HG03159 (cell line): ENCODE data around the gene COA7.

ENCODE experiments used
- ATAC-seq: cut with Tn5 transposase; IDR thresholded peaks from one replicate; pipeline ENCODE4 v1.9.1; 2021; ENCODE audit warnings: mild to moderate bottlenecking, moderate library complexity; ENCODE audit not compliant: unreplicated experiment

Gene COA7

GRCh38 chr1:52673513-52673912 is 24.6 kb downstream of the COA7 start:
- ATAC-seq = no peak

- no peak for ATAC-seq
Observed at GRCh38 chr1:52672946-52673345, 25.2 kb downstream of the COA7 start.

- ATAC-seq = no peak
Observed at GRCh38 chr1:52670604-52671003, 27.5 kb downstream of the COA7 start.

DNA sequence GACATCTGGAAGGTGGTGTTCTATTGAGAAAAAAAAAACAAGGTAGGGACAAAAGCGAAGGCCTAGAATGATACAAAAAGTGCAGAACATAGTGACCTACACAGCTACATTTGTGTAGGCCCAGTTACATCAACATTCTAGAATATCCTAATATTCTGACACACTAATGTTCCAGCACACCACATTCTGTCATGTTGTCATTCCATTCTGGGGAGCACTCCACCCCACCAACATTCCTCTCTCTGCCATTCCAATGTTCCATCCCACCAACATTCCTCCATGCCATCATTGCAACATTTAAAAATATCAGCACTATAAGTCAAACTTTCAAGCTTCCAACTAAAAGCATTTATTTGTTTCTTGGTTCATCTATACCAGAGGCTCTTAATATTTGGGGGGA is 28.5 kb downstream of the COA7 start:
- no peak for ATAC-seq

DNA sequence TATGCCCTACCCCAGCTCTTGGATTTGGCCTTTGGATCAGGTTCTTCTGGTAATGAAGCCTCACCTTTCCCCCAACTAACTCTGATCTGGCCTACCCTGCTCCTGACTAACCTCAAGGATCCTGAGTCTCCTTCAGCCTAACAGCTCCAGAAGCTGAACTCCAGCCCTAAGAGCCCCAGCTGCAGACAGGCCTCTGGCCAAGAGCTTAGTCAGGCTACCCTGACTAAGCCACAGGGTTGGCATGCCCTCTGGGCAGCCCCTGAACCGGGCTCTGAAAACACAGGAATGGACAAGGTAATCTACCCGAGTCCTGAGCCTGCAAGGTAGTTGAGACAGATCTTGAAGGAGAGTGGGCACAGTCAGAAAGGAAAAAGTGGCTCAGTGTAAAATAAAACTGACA is 29.4 kb downstream of the COA7 start:
- no peak for ATAC-seq

GRCh38 chr1:52667984-52668383 is 30.2 kb downstream of the COA7 start:
- no peak for ATAC-seq

DNA sequence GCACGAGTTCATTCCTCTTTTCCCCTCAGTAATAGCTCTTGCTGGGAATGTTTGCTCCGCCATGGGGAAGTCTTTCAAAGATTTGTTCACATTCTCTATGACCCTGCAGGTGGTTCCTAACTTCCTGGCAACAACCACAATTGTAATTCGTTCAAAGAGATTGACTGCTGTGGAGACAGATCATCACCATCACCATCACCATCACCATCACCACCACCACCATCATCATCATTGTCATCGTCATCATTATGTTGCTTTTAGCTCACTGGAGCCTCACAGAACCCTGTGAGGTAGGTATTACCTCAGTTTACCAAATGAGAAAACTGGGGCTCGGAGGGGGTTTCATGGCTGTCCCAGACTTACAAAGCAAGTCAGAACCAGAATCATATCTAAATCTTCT is 30.9 kb downstream of the COA7 start:
- ATAC-seq = no peak

DNA sequence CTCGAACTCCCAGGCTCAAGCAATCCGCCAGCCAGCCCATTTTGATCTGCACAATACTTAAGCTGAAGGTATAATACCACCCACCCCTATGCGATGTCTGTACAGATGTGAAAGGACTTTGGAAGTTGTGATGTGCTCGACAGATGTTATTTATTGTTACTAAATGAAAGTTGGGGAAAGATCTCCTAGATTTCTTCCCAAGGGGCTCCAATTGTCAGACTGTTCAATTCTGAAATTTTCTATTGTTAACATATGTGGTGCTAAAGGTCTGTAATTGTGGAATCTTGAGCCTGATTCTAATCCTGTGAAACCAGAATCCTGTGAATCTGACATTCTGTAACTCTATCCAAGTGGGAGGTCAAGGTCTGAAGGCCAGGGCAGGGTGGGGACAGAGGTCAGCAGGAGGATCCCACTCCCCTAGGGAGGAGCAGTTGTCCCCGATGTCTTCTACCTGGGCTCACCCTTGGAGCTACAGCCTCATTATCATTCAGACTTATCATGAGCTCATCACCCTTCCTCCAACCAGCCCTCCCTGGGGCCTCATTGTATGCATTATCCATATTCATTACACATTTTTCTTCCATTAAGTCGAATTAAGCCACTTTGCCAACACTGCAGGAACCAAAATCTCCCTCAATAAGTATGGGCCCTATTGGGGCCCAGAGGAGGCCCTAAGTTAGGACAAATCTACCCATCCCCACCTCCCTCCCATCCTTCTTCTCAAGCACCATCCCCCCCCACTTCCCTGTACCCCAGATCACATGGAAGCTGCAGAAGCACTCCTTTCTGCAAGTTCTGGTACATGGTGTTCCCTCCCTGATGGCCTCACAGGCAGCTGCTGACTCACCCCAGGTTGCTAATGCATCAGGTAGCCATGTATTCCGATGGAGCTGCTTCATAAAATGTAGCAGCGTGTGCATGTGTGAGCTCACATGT is 32.9 kb downstream of the COA7 start:
- ATAC-seq = no peak

GRCh38 chr1:52663716-52664115 is 34.4 kb downstream of the COA7 start:
- no peak for ATAC-seq

- ATAC-seq = no peak
Observed at GRCh38 chr1:52662645-52663313, 35.4 kb downstream of the COA7 start.

GRCh38 chr1:52660807-52661206 is 37.3 kb downstream of the COA7 start:
- ATAC-seq = no peak

GRCh38 chr1:52659851-52660596 is 38.1 kb downstream of the COA7 start:
- no peak for ATAC-seq

DNA sequence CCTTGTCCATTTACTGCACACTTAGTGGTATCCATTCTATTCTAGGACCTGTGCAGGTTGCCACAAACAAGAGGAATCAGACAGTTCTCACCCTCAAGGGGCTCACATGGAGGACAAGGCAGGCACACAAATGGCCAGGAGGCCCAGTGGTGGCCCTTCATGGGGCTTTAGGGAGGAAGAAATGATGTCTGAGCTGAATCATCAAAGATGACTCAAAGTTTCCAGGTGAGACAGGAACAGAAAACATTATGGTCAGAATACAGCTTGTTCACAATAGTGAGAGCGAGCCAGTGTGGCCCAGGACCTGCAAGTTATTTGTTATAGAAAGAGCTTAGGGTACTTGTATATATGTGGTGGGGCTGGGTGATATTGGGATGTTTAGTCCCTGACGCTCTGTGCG is 38.8 kb downstream of the COA7 start:
- no peak for ATAC-seq

DNA sequence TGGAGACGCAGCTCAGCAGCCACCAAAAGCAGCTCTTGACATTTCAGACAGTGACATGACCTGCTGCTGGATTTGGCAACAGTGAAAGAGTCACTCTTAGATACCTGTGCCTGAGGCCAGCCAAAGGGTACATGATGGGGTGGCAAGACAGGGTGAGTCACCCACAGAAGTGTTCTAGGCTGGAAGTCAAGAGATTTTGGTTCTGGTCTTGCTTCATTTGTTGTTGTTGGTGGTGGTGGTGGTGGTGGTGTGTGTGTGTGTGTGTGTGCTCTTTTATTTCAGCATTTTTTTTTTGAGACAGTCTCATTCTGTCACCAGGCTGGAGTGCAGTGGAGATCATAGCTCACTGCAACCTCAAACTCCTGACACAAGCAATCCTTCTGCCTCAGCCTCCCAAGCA is 39.4 kb downstream of the COA7 start:
- no peak for ATAC-seq

DNA sequence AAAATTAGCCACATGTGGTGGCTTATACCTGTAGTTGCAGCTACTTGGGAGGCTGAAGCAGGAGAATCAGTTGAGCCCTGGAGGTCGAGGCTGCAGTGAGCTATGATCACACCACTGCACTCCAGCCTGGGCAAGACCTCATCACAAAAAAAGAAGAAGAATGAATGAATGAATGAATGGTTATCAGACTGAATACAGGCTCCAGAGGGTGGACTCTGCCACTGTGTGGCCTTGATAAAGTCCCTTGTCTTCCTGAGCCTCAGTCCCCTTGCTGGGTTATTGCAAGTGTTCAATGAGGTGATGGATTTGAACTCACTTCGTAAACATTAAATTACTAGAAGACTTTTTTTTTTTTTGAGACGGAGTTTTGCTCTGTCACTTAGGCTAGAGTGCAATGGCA is 40.4 kb downstream of the COA7 start:
- ATAC-seq = no peak

- ATAC-seq = no peak
Observed at GRCh38 chr1:52654063-52654462, 44.1 kb downstream of the COA7 start.

- no peak for ATAC-seq
Observed at GRCh38 chr1:52653207-52653849, 44.8 kb downstream of the COA7 start.

GRCh38 chr1:52651904-52652303 is 46.2 kb downstream of the COA7 start:
- ATAC-seq = no peak

- ATAC-seq = no peak
Observed at GRCh38 chr1:52645261-52645660, 52.9 kb downstream of the COA7 start.

DNA sequence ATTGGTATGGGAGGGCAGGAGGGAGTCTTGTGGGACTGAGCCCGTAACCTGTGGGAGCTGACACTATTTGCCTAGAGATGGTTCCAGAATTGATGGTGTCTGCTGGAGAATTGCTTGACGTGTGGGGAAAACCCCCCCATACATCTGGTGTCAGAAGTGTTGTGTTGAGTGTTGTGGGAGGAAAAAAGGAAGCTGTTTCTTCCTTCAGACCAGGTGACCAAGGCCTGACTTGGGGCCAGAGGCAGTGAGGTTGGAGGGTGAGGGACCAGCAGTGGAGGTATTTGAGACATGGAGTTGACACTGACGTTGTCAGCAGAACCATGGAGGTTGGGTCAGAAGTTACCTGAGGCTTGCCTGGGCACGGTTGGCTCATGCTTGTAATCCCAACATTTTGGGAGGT is 56.8 kb downstream of the COA7 start:
- no peak for ATAC-seq

DNA sequence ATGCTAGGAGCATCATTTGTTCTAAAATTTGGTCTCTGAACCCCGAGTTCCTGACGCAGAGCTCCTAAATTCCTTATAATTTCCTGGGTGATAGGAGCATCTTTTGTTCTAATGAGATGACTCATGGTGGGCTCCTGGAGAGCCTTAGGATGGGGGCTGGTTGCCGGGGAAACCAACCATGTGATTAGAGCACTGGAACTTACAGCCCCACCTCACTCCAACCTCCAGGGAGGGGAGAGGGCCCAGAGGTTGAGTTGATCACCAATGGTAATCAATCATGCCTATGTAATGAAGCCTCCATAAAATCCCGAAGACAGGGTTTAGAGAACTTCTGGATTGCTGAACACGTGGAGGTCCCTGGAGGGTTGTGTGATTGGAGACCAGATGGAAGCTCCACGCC is 57.5 kb downstream of the COA7 start:
- no peak for ATAC-seq
